Colonic mucosa (tissue), 4 donors: ENCODE results near the gene GGTLC2. TPM values are rescaled to one million over a fixed set of nuclear protein-coding genes. Genes with fewer than 3 reads are reported as not detected.
"Not testable (repeated sequence)": the region's sequence is repeated elsewhere in the genome, so short reads cannot be mapped to it uniquely, and the experiment has no call there.

Source experiments
- DNase-seq: peaks from one replicate; pipeline ENCODE4 v3.0.0-alpha.2; 2020
- H3K27ac ChIP-seq: fragments of 200-600 bp; one replicate; pipeline ENCODE4 v1.8.0; 2021
- H3K27me3 ChIP-seq: fragments of 200-600 bp; one replicate; pipeline ENCODE4 v1.8.0; 2021
- H3K36me3 ChIP-seq: fragments of 200-600 bp; one replicate; pipeline ENCODE4 v1.8.0; 2021
- H3K4me1 ChIP-seq: fragments of 200-600 bp; one replicate; pipeline ENCODE4 v1.8.0; 2021; ENCODE audit warnings: mild to moderate bottlenecking
- H3K4me3 ChIP-seq: fragments of 200-600 bp; one replicate; pipeline ENCODE4 v1.8.0; 2021
- H3K9ac ChIP-seq, 2 donors: one replicate each; pipeline ENCODE4 v1.7.0; 2013; ENCODE audit warnings: control low read depth in 2 of 2, low read depth in 2 of 2, low read length in 2 of 2
- H3K9me3 ChIP-seq: fragments of 200-600 bp; one replicate; pipeline ENCODE4 v1.8.0; 2021
- intact Hi-C: fragments of 100-400 bp; cut with DNase I; formaldehyde crosslinking; loops from one replicate; pipeline ENCODE4 v1.14.1; 2022
- total RNA-seq, 2 donors: library from RNA; stranded (reverse); fragmentation: NEBNext Ultra II Directional in 1 of 2; extraction: Animal tissue kit (Norgen Biotek cat#: 25700) in 1 of 2; gene quantifications; one replicate each; pipeline ENCODE4 v1.2.1, GENCODE V29; 2021
- TF ChIP-seq, protein P1 (sequence below): fragments of 200-600 bp; IDR thresholded peaks from one replicate; pipeline ENCODE4 v1.8.0; 2022; ENCODE audit warnings: antibody characterized with exemption, mild to moderate bottlenecking
- donor health status: healthy.
- donor health status: DM: no; HTN: no; CAD: no.
- donor health status: DM: no; HTN: no; CAD: no.

GGTLC2 gene
- total RNA-seq, 2 donors from 2014 or later: not detected

DNA sequence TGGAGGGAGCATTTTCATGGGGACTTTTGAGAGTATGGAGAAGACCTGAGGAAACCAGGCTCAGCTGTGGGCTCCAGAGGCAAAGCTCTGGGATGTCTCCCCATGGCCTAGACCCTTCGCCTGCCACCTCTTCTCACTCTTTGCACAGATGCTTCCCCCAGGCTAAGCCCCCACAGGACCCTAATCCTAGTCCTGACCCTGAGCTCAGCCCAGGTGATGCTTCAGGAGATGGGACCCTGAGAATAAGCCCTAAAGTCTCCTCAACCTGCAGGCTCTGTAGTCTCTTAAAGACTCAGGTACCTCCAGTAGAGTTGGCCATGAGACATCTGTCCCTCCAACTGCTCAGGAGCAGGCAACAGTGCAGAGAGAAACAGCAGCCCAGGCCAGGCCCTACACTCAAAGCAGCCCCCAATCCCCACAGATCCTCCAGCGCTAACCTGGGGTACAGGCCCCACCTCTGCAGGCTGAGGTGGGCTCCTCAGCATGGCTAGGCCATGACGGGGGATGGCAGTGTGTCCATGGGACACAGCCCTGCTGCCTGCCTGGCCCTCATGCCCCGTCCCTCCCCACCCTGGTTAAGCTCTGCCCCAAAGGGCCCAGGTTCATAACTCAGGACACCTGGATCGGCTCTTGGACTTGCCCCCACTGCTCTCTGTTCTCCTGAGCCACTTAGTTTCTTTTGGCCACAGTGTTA is 39.4 kb downstream of the GGTLC2 start:
- no peak overlapping the region for H3K4me3 ChIP-seq
- no peaks in the 10 kb centered on the region for H3K36me3 ChIP-seq
- no peaks in the 10 kb centered on the region for H3K9me3 ChIP-seq
- H3K4me1 ChIP-seq: no peaks in the 10 kb centered on the region
- no peak overlapping the region for H3K9ac ChIP-seq
- no peak for DNase-seq
- intact Hi-C loops: no loop called here
- no peaks in the 10 kb centered on the region for H3K27me3 ChIP-seq
- H3K27ac ChIP-seq: no peak overlapping the region
- TF ChIP-seq, protein P1, sequence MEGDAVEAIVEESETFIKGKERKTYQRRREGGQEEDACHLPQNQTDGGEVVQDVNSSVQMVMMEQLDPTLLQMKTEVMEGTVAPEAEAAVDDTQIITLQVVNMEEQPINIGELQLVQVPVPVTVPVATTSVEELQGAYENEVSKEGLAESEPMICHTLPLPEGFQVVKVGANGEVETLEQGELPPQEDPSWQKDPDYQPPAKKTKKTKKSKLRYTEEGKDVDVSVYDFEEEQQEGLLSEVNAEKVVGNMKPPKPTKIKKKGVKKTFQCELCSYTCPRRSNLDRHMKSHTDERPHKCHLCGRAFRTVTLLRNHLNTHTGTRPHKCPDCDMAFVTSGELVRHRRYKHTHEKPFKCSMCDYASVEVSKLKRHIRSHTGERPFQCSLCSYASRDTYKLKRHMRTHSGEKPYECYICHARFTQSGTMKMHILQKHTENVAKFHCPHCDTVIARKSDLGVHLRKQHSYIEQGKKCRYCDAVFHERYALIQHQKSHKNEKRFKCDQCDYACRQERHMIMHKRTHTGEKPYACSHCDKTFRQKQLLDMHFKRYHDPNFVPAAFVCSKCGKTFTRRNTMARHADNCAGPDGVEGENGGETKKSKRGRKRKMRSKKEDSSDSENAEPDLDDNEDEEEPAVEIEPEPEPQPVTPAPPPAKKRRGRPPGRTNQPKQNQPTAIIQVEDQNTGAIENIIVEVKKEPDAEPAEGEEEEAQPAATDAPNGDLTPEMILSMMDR: no peak

DNA sequence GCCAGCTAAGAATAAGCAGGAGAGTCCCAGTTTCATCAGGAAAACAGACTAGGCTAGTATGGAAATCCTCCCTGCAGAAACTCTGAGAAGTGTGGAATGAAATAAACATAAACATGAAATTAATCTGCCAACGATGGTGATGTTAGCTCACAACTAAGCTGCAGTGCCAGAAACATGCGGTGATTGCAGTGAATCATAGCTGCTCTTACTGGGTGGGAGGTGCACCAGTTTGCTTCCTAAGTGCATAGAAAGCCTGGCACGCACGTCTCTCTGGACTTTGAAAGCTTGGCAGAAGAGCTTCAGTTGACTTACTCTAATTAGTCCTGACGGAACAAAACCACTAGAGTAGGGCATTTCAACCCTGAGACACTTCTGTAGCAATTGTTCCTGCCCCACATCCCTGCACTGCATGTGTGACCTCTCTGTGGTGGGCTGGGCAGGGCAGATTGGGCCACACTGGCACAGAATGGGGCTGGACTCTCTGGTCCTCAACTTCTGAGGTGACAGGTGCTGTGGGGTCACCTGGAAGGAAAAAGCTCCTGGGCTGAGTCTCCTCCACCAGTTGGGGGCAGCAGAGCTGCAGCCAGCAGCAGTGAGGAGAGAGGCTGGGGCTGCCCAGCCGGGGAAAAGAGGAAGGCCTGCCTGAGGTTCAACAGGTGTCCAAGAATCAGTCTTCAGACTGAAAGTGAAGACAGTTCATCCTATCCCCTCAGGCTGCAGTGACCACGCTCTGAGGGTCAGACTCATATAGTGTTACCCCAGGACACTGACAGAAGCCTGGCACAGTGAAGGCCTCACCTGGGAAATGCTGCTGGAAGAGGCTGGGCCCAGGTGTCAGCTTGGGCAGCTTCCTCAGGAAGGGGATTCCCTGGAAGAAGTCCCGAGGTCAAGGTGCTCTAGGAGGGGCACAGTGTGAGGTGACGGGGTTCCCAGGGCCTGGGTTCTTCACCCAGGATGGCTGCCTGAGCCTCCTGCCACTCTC is 40.5 kb downstream of the GGTLC2 start:
- Histone ChIP-seq H3K4me3 (no peak overlapping the region), H3K27ac (no peak overlapping the region), H3K4me1 (no peaks in the 10 kb centered on the region), H3K36me3 (no peaks in the 10 kb centered on the region), H3K9ac (no peak overlapping the region), H3K27me3 (no peaks in the 10 kb centered on the region), H3K9me3 (no peaks in the 10 kb centered on the region)
- TF ChIP-seq, protein P1: peak; percentile 44
- peak; percentile 44 for DNase-seq
- intact Hi-C loops: no loop called here

DNA sequence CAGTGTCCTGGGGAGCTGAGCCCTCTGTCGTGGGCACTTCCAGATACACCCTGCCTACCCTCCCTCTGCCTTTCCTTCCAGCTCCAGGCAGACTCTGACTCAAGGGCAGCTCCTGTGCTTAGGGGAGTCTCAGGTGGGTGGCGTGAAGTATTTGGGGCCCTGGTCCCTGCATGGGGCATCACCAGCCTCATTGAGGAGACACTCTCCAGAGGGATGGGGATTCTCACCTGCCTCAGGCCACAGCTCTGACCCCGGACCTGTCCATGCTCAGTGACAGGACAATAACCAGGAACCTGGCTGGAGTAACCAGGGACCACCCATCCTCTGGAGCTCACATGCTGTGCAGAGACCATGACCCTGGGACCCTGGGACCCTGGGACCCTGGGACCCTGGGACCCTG is 41.2 kb downstream of the GGTLC2 start:
- Histone ChIP-seq H3K27ac (no peak overlapping the region), H3K9me3 (no peaks in the 10 kb centered on the region), H3K4me1 (no peaks in the 10 kb centered on the region), H3K36me3 (no peaks in the 10 kb centered on the region), H3K9ac (no peak overlapping the region), H3K4me3 (no peak overlapping the region), H3K27me3 (no peaks in the 10 kb centered on the region)
- DNase-seq: no peak
- intact Hi-C loops: no loop called here
- TF ChIP-seq, protein P1: no peak

DNA sequence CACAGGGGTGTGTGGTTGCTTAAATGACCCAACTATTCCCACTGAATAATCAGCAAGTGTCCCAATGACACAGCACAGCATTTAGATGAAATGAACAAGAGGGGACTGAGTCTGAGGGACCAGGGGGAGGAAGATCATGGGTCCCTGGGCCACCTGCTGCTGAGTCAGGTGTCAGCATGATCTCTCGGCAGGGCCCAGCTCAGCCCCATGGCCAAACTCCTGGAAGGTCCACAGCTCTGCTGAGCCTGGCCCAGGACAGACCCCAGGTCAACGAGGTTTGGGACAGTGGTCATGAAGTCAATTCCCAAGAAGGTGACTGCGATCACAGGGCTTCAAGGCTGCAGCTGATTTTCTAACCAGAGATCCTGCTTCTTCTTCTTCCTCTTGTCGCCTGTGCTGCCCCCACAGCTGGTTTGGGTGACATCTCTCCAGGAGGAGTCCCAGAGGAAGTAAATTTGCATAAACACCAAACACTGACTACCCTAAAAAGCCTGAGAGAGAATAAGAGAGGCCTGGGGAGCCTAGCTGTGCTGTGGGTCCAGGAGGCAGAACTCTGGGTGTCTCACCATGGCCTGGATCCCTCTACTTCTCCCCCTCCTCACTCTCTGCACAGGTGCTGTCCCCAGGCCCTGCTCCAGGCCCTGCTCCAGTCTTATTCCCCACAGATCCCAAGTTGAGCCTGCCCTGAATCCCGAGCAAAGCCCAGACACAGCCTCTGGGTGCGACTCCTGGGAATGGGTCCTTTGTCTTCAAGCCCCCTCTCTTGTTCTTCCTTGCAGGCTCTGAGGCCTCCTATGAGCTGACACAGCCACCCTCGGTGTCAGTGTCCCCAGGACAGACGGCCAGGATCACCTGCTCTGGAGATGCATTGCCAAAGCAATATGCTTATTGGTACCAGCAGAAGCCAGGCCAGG is 42.0 kb downstream of the GGTLC2 start:
- H3K4me1 ChIP-seq, H3K9ac ChIP-seq, intact Hi-C loops, DNase-seq, H3K27ac ChIP-seq, H3K27me3 ChIP-seq, H3K36me3 ChIP-seq, H3K9me3 ChIP-seq, H3K4me3 ChIP-seq: not testable (repeated sequence)

DNA sequence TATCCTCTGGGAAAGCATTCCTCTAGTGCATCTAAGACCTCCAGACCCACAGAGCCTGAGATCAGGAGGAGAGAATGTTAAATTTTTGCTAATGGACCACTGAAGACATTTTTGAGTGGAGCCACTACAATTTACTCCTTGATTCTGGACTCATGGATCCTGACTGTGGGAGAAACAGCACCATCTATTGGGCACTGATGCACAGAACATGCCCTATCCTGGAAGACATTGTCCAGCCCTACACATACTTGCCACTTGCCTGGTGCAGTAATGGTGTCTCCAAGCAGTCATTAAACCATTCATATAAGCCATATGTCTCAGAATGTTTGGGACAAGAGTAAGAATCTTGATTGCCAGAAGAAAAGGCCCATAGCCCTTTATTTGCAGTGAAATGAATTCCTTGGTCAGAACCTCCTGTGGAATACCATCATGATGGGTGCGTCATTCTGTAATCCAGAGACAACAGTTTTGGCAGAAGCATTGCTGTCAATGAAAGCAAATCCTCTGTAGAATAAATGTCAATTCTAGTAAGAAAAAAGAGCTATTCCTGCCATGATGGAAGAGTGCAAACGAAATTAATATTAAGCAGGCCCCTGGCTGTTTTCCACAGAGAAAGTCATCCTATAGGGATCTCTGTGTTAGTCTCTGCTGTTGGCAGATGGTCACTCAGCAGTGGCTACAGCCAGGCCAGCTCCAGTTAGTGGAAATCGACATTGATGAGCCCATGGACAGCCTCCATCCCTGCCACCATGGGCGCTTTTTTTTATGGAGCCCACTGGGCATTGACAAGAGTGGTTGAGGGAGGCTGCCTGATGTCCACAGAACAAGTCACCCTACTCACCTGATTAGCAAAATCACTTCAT is 43.5 kb downstream of the GGTLC2 start:
- Histone ChIP-seq H3K27me3 (no peaks in the 10 kb centered on the region), H3K9ac (no peak overlapping the region), H3K4me3 (no peak overlapping the region), H3K36me3 (no peaks in the 10 kb centered on the region), H3K4me1 (peaks cover 3% of the 10 kb centered on the region), H3K27ac (no peak overlapping the region), H3K9me3 (no peaks in the 10 kb centered on the region)
- intact Hi-C loops: no loop called here
- DNase-seq: peak; percentile 48
- TF ChIP-seq, protein P1: peak; percentile 70
